GM18873 (cell line): ENCODE data around the gene SETDB2.

Source experiments
- ATAC-seq: cut with Tn5 transposase; IDR thresholded peaks from one replicate; pipeline ENCODE4 v1.9.1; 2021; ENCODE audit warnings: mild to moderate bottlenecking, moderate library complexity, moderate number of reproducible peaks; ENCODE audit not compliant: unreplicated experiment, low FRiP score

SETDB2 gene

GRCh38 chr13:49443704-49444523, at the start of gene SETDB2, which contains the start of gene CAB39L:
Gene SETDB2, plus strand, starts transcription at chr13:49444274. Its CDS starts 7,620 bp downstream, at chr13:49451894.
Gene CAB39L, minus strand, starts transcription at chr13:49444064. Its CDS starts 61,154 bp downstream, at chr13:49382910.
- ATAC-seq: peak; percentile 94

- ATAC-seq: no peak
Measured at GRCh38 chr13:49395451-49395865, 48.6 kb upstream of the SETDB2 start.

GRCh38 chr13:49395878-49396380, 48.1 kb upstream of the SETDB2 start:
- ATAC-seq: no peak

- no peak for ATAC-seq
Measured at GRCh38 chr13:49399801-49400472, 44.1 kb upstream of the SETDB2 start.

- no peak for ATAC-seq
Measured at GRCh38 chr13:49400755-49401659, 43.1 kb upstream of the SETDB2 start.

GRCh38 chr13:49403996-49404702, 39.9 kb upstream of the SETDB2 start:
- no peak for ATAC-seq

- no peak for ATAC-seq
Measured at GRCh38 chr13:49404703-49405020, 39.4 kb upstream of the SETDB2 start.

- ATAC-seq: no peak
Measured at GRCh38 chr13:49407068-49407467, 37.0 kb upstream of the SETDB2 start.

GRCh38 chr13:49407936-49408335, 36.1 kb upstream of the SETDB2 start:
- no peak for ATAC-seq

GRCh38 chr13:49409008-49409407, 35.1 kb upstream of the SETDB2 start:
- ATAC-seq: no peak

GRCh38 chr13:49410006-49410405, 34.1 kb upstream of the SETDB2 start:
- ATAC-seq: no peak

- ATAC-seq: no peak
Measured at GRCh38 chr13:49410477-49410876, 33.6 kb upstream of the SETDB2 start.

- ATAC-seq: no peak
Measured at GRCh38 chr13:49411353-49411752, 32.7 kb upstream of the SETDB2 start.

GRCh38 chr13:49412749-49413148, 31.3 kb upstream of the SETDB2 start:
- ATAC-seq: no peak

- ATAC-seq: no peak
Measured at GRCh38 chr13:49417161-49417560, 26.9 kb upstream of the SETDB2 start.

- ATAC-seq: no peak
Measured at GRCh38 chr13:49418206-49418605, 25.9 kb upstream of the SETDB2 start.

GRCh38 chr13:49419276-49419675, 24.8 kb upstream of the SETDB2 start:
- ATAC-seq: no peak

- ATAC-seq: no peak
Measured at GRCh38 chr13:49421391-49421790, 22.7 kb upstream of the SETDB2 start.

GRCh38 chr13:49424011-49424560, 20.0 kb upstream of the SETDB2 start:
- ATAC-seq: no peak
